HCT116 (cell line): ENCODE results near the gene TTBK1. TPM values are rescaled to one million over a fixed set of nuclear protein-coding genes. Genes with fewer than 3 reads are reported as not detected.

Source experiments
- ATAC-seq: fragments of 200-7000 bp; cut with Tn5 transposase; 2 replicates; pipeline ENCODE4 v1.9.1; 2020; ENCODE audit warnings: mild to moderate bottlenecking, moderate library complexity
- BruUV-seq: library from RNA; stranded (reverse); fragments of 400-500 nt; replicated peaks from 2 replicates; lab custom pipeline; 2021; lab: Mats Ljungman, UMichigan
- CTCF ChIA-PET: fragments of 300-600 bp; sonication (Branson Sonifier 250); formaldehyde crosslinking; loops from one replicate; lab custom pipeline; 2021; ENCODE audit warnings: antibody characterized with exemption; lab: Charles Lee
- POLR2A ChIA-PET: fragments of 300-600, 350-600 bp; sonication (Branson Sonifier 250); formaldehyde crosslinking; loops from one replicate; lab custom pipeline; 2021; ENCODE audit warnings: antibody characterized with exemption; lab: Charles Lee
- RAD21 ChIA-PET, 2 experiments: fragments of 300-600 bp; sonication (Branson Sonifier 250); formaldehyde crosslinking; loops; one replicate each; lab custom pipeline; 2023; ENCODE audit warnings: low total read pairs in 2 of 2; ENCODE audit not compliant: uncharacterized antibody in 2 of 2, unreplicated experiment in 2 of 2, low non-redundant PET in 1 of 2; lab: Charles Lee
- DNase-seq: peaks from one replicate; pipeline ENCODE4 v3.0.0-alpha.2; 2010; ENCODE audit warnings: low read depth, low spot score
- H2AFZ ChIP-seq: fragments of 200-600 bp; shearing (Covaris generic), sonication (generic); 2 replicates; pipeline ENCODE4 v1.6.1; 2017; ENCODE audit warnings: low read depth, mixed run types, mixed read lengths, antibody characterized with exemption, low read length; ENCODE audit not compliant: poor library complexity, severe bottlenecking
- H3K27ac ChIP-seq: 2 replicates; pipeline ENCODE4 v1.5.1; 2012; ENCODE audit warnings: low read depth, low read length
- H3K27me3 ChIP-seq: fragments of 200-600 bp; sonication (generic); 2 replicates; pipeline ENCODE4 v1.6.1; 2016; ENCODE audit warnings: mixed run types, low read length, mixed read lengths; ENCODE audit not compliant: insufficient read depth
- H3K36me3 ChIP-seq, 2 experiments: fragments of 200-500 bp in 1 of 2; fragments of 200-600 bp in 1 of 2; sonication (Bioruptor generic) in 1 of 2; sonication (generic) in 1 of 2; 2 replicates each; pipeline versions ENCODE4 v1.5.1 to v1.6.1; 2014 to 2016; ENCODE audit warnings: low read length in 2 of 2, inconsistent platforms in 1 of 2, mixed read lengths in 1 of 2, mixed run types in 1 of 2; ENCODE audit not compliant: insufficient read depth in 2 of 2, control insufficient read depth in 1 of 2
- H3K4me1 ChIP-seq, 2 experiments: fragments of 200-600 bp in 1 of 2; sonication (generic) in 1 of 2; 2 replicates each; pipeline versions ENCODE4 v1.5.1 to v1.6.1; 2012 to 2017; ENCODE audit warnings: low read length in 2 of 2, inconsistent platforms in 1 of 2, mild to moderate bottlenecking in 1 of 2, mixed read lengths in 1 of 2, mixed run types in 1 of 2, moderate library complexity in 1 of 2; ENCODE audit not compliant: insufficient read depth in 2 of 2, control insufficient read depth in 1 of 2
- H3K4me2 ChIP-seq: fragments of 200-600 bp; sonication (generic); 2 replicates; pipeline ENCODE4 v1.6.1; 2017; ENCODE audit warnings: mixed run types, low read length, mixed read lengths
- H3K4me3 ChIP-seq, 2 experiments: fragments of 200-600 bp in 1 of 2; sonication (generic) in 1 of 2; replicated peaks in 1 of 2; 2 replicates each; pipeline ENCODE4 v1.5.1; 2011 to 2016; ENCODE audit warnings: low read length in 2 of 2, control low read depth in 1 of 2, low read depth in 1 of 2, mild to moderate bottlenecking in 1 of 2, mixed read lengths in 1 of 2, mixed run types in 1 of 2
- H3K79me2 ChIP-seq: fragments of 200-600 bp; sonication (generic); 2 replicates; pipeline ENCODE4 v1.6.1; 2017; ENCODE audit warnings: mild to moderate bottlenecking, mixed run types, low read length, moderate library complexity, mixed read lengths; ENCODE audit not compliant: insufficient read depth
- H3K9ac ChIP-seq: fragments of 200-600 bp; sonication (generic); 2 replicates; pipeline ENCODE4 v1.6.1; 2016; ENCODE audit warnings: low read length, mixed read lengths
- H3K9me2 ChIP-seq: fragments of 200-600 bp; sonication (generic), shearing (Covaris generic); 2 replicates; pipeline ENCODE4 v1.6.1; 2017; ENCODE audit warnings: mixed run types, mild to moderate bottlenecking, moderate library complexity; ENCODE audit not compliant: insufficient read depth
- H3K9me3 ChIP-seq, 2 experiments: fragments of 200-500 bp in 1 of 2; fragments of 200-600 bp in 1 of 2; sonication (Bioruptor generic) in 1 of 2; sonication (generic) in 1 of 2; 2 replicates each; pipeline ENCODE4 v1.6.1; 2014 to 2017; ENCODE audit warnings: low read length in 2 of 2, mixed read lengths in 2 of 2, inconsistent platforms in 1 of 2, low read depth in 1 of 2, mild to moderate bottlenecking in 1 of 2, mixed run types in 1 of 2, moderate library complexity in 1 of 2; ENCODE audit not compliant: control insufficient read depth in 1 of 2, insufficient read depth in 1 of 2
- H4K20me1 ChIP-seq: fragments of 200-600 bp; sonication (generic), shearing (Covaris generic); 2 replicates; pipeline ENCODE4 v1.6.1; 2017; ENCODE audit warnings: mixed run types, mild to moderate bottlenecking, moderate library complexity; ENCODE audit not compliant: insufficient read depth
- ATF3 ChIP-seq: IDR thresholded peaks from 2 replicates; pipeline ENCODE4 v1.6.1; 2012
- CEBPB ChIP-seq: IDR thresholded peaks from 2 replicates; pipeline ENCODE4 v1.6.1; 2012; ENCODE audit warnings: low read depth
- CTCF ChIP-seq, 3 experiments: fragments of 200-600 bp in 1 of 3; sonication (generic) in 1 of 3; IDR thresholded peaks in 2 of 3; conservative IDR thresholded peaks in 1 of 3; 2 replicates each; pipeline ENCODE4 v1.5.1; 2012 to 2017; ENCODE audit warnings: low read depth in 2 of 3, low read length in 2 of 3, antibody characterized with exemption in 1 of 3, borderline replicate concordance in 1 of 3, control low read depth in 1 of 3, mild to moderate bottlenecking in 1 of 3, mixed read lengths in 1 of 3, mixed run types in 1 of 3, moderate library complexity in 1 of 3; ENCODE audit not compliant: insufficient read depth in 1 of 3
- ELF1 ChIP-seq: IDR thresholded peaks from 2 replicates; pipeline ENCODE4 v1.6.1; 2012; ENCODE audit warnings: low read depth, borderline replicate concordance
- EZH2 ChIP-seq: fragments of 200-600 bp; sonication (generic); IDR thresholded peaks from 2 replicates; pipeline ENCODE4 v1.6.1; 2017; ENCODE audit warnings: antibody characterized with exemption, mixed run types
- EZH2phosphoT487 ChIP-seq: fragments of 200-600 bp; IDR thresholded peaks from 2 replicates; pipeline ENCODE4 v1.6.1; 2018; ENCODE audit warnings: antibody characterized with exemption, borderline replicate concordance
- FOSL1 ChIP-seq: IDR thresholded peaks from 2 replicates; pipeline ENCODE4 v1.6.1; 2012; ENCODE audit warnings: low read depth
- POLR2A ChIP-seq: IDR thresholded peaks from 2 replicates; pipeline ENCODE4 v1.7.0; 2011; ENCODE audit warnings: borderline replicate concordance; ENCODE audit not compliant: insufficient read depth, insufficient read length; ENCODE audit errors: extremely low read depth
- POLR2AphosphoS5 ChIP-seq: IDR thresholded peaks from 2 replicates; pipeline ENCODE4 v1.6.1; 2011; ENCODE audit warnings: mild to moderate bottlenecking, low read depth, low read length, moderate library complexity
- RAD21 ChIP-seq: IDR thresholded peaks from 2 replicates; pipeline ENCODE4 v1.6.1; 2012; ENCODE audit warnings: low read depth, mild to moderate bottlenecking
- SIN3A ChIP-seq: IDR thresholded peaks from 2 replicates; pipeline ENCODE4 v1.6.1; 2012; ENCODE audit warnings: low read depth
- YY1 ChIP-seq: IDR thresholded peaks from 2 replicates; pipeline ENCODE4 v1.6.1; 2011; ENCODE audit warnings: low read length, low read depth, moderate library complexity, mild to moderate bottlenecking; ENCODE audit not compliant: insufficient replicate concordance; ENCODE audit errors: extremely low read depth
- ZBTB33 ChIP-seq: IDR thresholded peaks from 2 replicates; pipeline ENCODE4 v1.6.1; 2011; ENCODE audit warnings: mild to moderate bottlenecking, low read length, moderate library complexity; ENCODE audit not compliant: insufficient replicate concordance; ENCODE audit errors: extremely low read depth
- intact Hi-C: fragments of 100-400 bp; cut with micrococcal nuclease; formaldehyde crosslinking; loops from 2 replicates; pipeline ENCODE4 v1.10.0; 2022
- total RNA-seq: library from RNA; stranded (reverse); gene quantifications from one replicate; pipeline ENCODE4 v1.2.1, GENCODE V29; 2021; ENCODE audit not compliant: unreplicated experiment

The TTBK1 gene
- total RNA-seq, 1 experiment from 2014 or later = not detected

- Histone ChIP-seq H3K4me3 (no peak overlapping the region), H2AFZ (no peak overlapping the region), H3K9me2 (no peaks in the 10 kb centered on the region), H3K4me1 (no peaks in the 10 kb centered on the region), H3K4me2 (no peak overlapping the region), H4K20me1 (no peaks in the 10 kb centered on the region), H3K27ac (no peak overlapping the region), H3K9ac (no peak overlapping the region), H3K79me2 (no peaks in the 10 kb centered on the region), H3K36me3 (no peaks in the 10 kb centered on the region), H3K9me3 (no peaks in the 10 kb centered on the region), H3K27me3 (no peaks in the 10 kb centered on the region)
- ATAC-seq (no peak), DNase-seq (no peak)
- BruUV-seq = no TSS peak
- ChIA-PET CTCF (interaction anchor here (0.7 to 0.8 kb wide), 2 partner anchors 10 to 39 kb away, joined by 3 read pairs; no protein-coding TSS in a partner anchor), POLR2A (no interaction called here), RAD21 (no interaction called here)
- intact Hi-C loops = no loop called here
- no peak for TF ChIP-seq SIN3A
These were observed 25.0 kb downstream of the TTBK1 start for GRCh38 chr6:43268355-43268700.

GRCh38 chr6:43268782-43269272, 25.5 kb downstream of the TTBK1 start:
- Histone ChIP-seq H3K4me3 (no peak overlapping the region), H3K27ac (no peak overlapping the region), H3K9me3 (no peaks in the 10 kb centered on the region), H3K4me1 (no peaks in the 10 kb centered on the region), H4K20me1 (no peaks in the 10 kb centered on the region), H3K27me3 (no peaks in the 10 kb centered on the region), H2AFZ (no peak overlapping the region), H3K9ac (no peak overlapping the region), H3K36me3 (no peaks in the 10 kb centered on the region), H3K9me2 (no peaks in the 10 kb centered on the region)
- DNase-seq (no peak), ATAC-seq (no peak)
- ChIA-PET RAD21 (no interaction called here), POLR2A (no interaction called here)
- intact Hi-C loops = no loop called here
- BruUV-seq = no TSS peak
- TF ChIP-seq CTCF (IDR thresholded peaks at IDR 0.05 in 2 of 3, conservative IDR thresholded peaks at IDR 0.05 in 1 of 3; ENCODE audit: borderline replicate concordance in 1 of 3, insufficient read depth in 1 of 3, low read depth in 2 of 3, low read length in 2 of 3) = no peak
- no peak for TF ChIP-seq POLR2AphosphoS5
- no peak for TF ChIP-seq ATF3
- no peak for TF ChIP-seq ELF1
- no peak for TF ChIP-seq RAD21
- no peak for TF ChIP-seq EZH2phosphoT487
- no peak for TF ChIP-seq ZBTB33
- TF ChIP-seq EZH2 = no peak
- TF ChIP-seq CEBPB = no peak
- TF ChIP-seq FOSL1 = no peak
- no peak for TF ChIP-seq YY1
- TF ChIP-seq POLR2A = no peak
- TF ChIP-seq, all 23 proteins: peak for 0
- CTCF ChIA-PET = interaction anchor here (0.7 to 0.8 kb wide), 2 partner anchors 9 to 40 kb away, joined by 3 read pairs; no protein-coding TSS in a partner anchor
- H3K79me2 ChIP-seq = no peaks in the 10 kb centered on the region
- H3K4me2 ChIP-seq = no peak overlapping the region
